K562 (cell line): ENCODE results near the gene P2RX5. TPM values are rescaled to one million over a fixed set of nuclear protein-coding genes. Genes with fewer than 3 reads are reported as not detected.

Source experiments
- BRCA1 ChIP-seq, 2 experiments: fragments of 450-650 bp in 1 of 2; sonication (generic) in 1 of 2; formaldehyde crosslinking in 1 of 2; IDR thresholded peaks; 2 replicates each; pipeline versions ENCODE4 v1.5.0 to v1.6.1; 2017 to 2020; ENCODE audit warnings: mild to moderate bottlenecking in 1 of 2, missing genetic modification reagents in 1 of 2
- CBFA2T2 ChIP-seq: fragments of 450-650 bp; conservative IDR thresholded peaks from 2 replicates; pipeline ENCODE4 v1.6.1; 2017; ENCODE audit warnings: mild to moderate bottlenecking
- DPF2 ChIP-seq: fragments of 450-650 bp; IDR thresholded peaks from 2 replicates; pipeline ENCODE4 v1.6.1; 2016
- ESRRA ChIP-seq: fragments of 450-650 bp; IDR thresholded peaks from 2 replicates; pipeline ENCODE4 v1.6.1; 2014; ENCODE audit warnings: low read depth, mild to moderate bottlenecking, moderate library complexity, borderline replicate concordance
- ETV5 ChIP-seq: sonication (generic); formaldehyde crosslinking; IDR thresholded peaks from 2 replicates; pipeline ENCODE4 v1.4.0; 2020; ENCODE audit warnings: low read depth, mild to moderate bottlenecking, missing genetic modification reagents
- FOXP4 ChIP-seq: sonication (generic); formaldehyde crosslinking; IDR thresholded peaks from 2 replicates; pipeline ENCODE4 v1.8.0; 2022; ENCODE audit warnings: mild to moderate bottlenecking, missing genetic modification reagents, borderline replicate concordance
- HES1 ChIP-seq: fragments of 450-650 bp; IDR thresholded peaks from 2 replicates; pipeline ENCODE4 v1.6.1; 2016; ENCODE audit warnings: low read depth, mild to moderate bottlenecking, moderate library complexity
- L3MBTL2 ChIP-seq: fragments of 450-650 bp; IDR thresholded peaks from 2 replicates; pipeline ENCODE4 v1.6.1; 2016; ENCODE audit warnings: mild to moderate bottlenecking, moderate library complexity
- LEF1 ChIP-seq: fragments of 450-650 bp; IDR thresholded peaks from 2 replicates; pipeline ENCODE4 v1.6.1; 2016; ENCODE audit warnings: mild to moderate bottlenecking
- MCM3 ChIP-seq: fragments of 450-650 bp; IDR thresholded peaks from 2 replicates; pipeline ENCODE4 v1.6.1; 2016
- NCOR1 ChIP-seq: fragments of 450-650 bp; IDR thresholded peaks from 2 replicates; pipeline ENCODE4 v1.6.1; 2016; ENCODE audit warnings: mild to moderate bottlenecking, moderate library complexity
- OTX1 ChIP-seq: fragments of 450-650 bp; formaldehyde crosslinking; IDR thresholded peaks from 2 replicates; pipeline ENCODE4 v1.4.0; 2022; ENCODE audit warnings: mild to moderate bottlenecking
- POLR2H ChIP-seq: IDR thresholded peaks from 2 replicates; pipeline ENCODE4 v1.6.1; 2016; ENCODE audit warnings: missing genetic modification characterization, low read depth, mild to moderate bottlenecking, control low read depth, missing compliant biosample characterization, moderate library complexity
- PYGO2 ChIP-seq: fragments of 450-650 bp; IDR thresholded peaks from 2 replicates; pipeline ENCODE4 v1.6.1; 2016; ENCODE audit warnings: mild to moderate bottlenecking, missing genetic modification characterization, moderate library complexity, missing compliant biosample characterization
- RCOR1 ChIP-seq, 2 experiments: IDR thresholded peaks; 2 replicates each; pipeline ENCODE4 v1.6.1; 2012; ENCODE audit warnings: low read depth in 2 of 2, low read length in 2 of 2, borderline replicate concordance in 1 of 2, improper control_type of control experiment in 1 of 2
- RFX1 ChIP-seq: fragments of 450-650 bp; IDR thresholded peaks from 2 replicates; pipeline ENCODE4 v1.6.1; 2016; ENCODE audit warnings: mild to moderate bottlenecking, moderate library complexity
- SMAD2 ChIP-seq: fragments of 150-350 bp; IDR thresholded peaks from 2 replicates; pipeline ENCODE4 v1.6.1; 2014; ENCODE audit warnings: low read depth, mild to moderate bottlenecking, low read length
- SMAD3 ChIP-seq: fragments of 450-650 bp; formaldehyde crosslinking; conservative IDR thresholded peaks from 2 replicates; pipeline ENCODE4 v1.4.0; 2020; ENCODE audit warnings: mild to moderate bottlenecking
- SMARCA4 ChIP-seq: fragments of 450-650 bp; IDR thresholded peaks from 2 replicates; pipeline ENCODE4 v1.6.1; 2016
- TAL1 ChIP-seq: fragments of 450-650 bp; IDR thresholded peaks from 2 replicates; pipeline ENCODE4 v1.6.1; 2016; ENCODE audit warnings: mild to moderate bottlenecking
- TCF15 ChIP-seq: fragments of 250-450 bp; sonication (Bioruptor Pico); IDR thresholded peaks from 2 replicates; pipeline ENCODE4 v1.8.0; 2022; ENCODE audit warnings: moderate library complexity, mild to moderate bottlenecking, inconsistent platforms
- TGIF2 ChIP-seq: sonication (generic); formaldehyde crosslinking; IDR thresholded peaks from 2 replicates; pipeline ENCODE4 v1.8.1; 2022; ENCODE audit warnings: mild to moderate bottlenecking, missing genetic modification reagents, moderate library complexity
- THRAP3 ChIP-seq: fragments of 450-650 bp; IDR thresholded peaks from 2 replicates; pipeline ENCODE4 v1.6.1; 2016; ENCODE audit warnings: mild to moderate bottlenecking, inconsistent platforms, borderline replicate concordance
- ZNF324 ChIP-seq: fragments of 250-450 bp; sonication (Bioruptor Pico); IDR thresholded peaks from 2 replicates; pipeline ENCODE4 v1.4.0; 2020; ENCODE audit warnings: mild to moderate bottlenecking
- ZNF644 ChIP-seq: fragments of 200-800 bp; sonication (Bioruptor generic); IDR thresholded peaks from 2 replicates; pipeline ENCODE4 v1.6.1; 2016; ENCODE audit warnings: low read depth, missing genetic modification characterization, missing compliant biosample characterization
- ZNF764 ChIP-seq: fragments of 250-450 bp; sonication (Bioruptor Pico); IDR thresholded peaks from 2 replicates; pipeline ENCODE4 v1.4.0; 2020; ENCODE audit warnings: low read depth, mild to moderate bottlenecking, moderate library complexity
- ZNF830 ChIP-seq: fragments of 250-450 bp; sonication (Bioruptor Pico); IDR thresholded peaks from 2 replicates; pipeline ENCODE4 v1.5.0; 2021; ENCODE audit warnings: mild to moderate bottlenecking
- polyA plus RNA-seq, 8 experiments: library from polyadenylated mRNA; depleted of rRNA in 4 of 8; stranded (reverse) in 5 of 8; unstranded in 3 of 8; fragments of >200 nt; fragmentation: Nextera tagmentation in 2 of 8; fragmentation: Illumina TruSeq in 1 of 8; extraction: Ambion mirVana in 2 of 8; extraction: Trizol in 1 of 8; gene quantifications; 2 replicates each; pipeline versions ENCODE4 v1.2.1 to v1.2.3, GENCODE V29; 2011 to 2014; ENCODE audit warnings: inconsistent platforms in 1 of 8, missing spikeins in 1 of 8
- total RNA-seq, 7 experiments: library from RNA; depleted of rRNA in 6 of 7; stranded (reverse); fragments of >200 nt in 6 of 7; fragmentation: Illumina TruSeq in 2 of 7; extraction: Trizol in 2 of 7; gene quantifications; 2 replicates each; pipeline versions ENCODE4 v1.2.1 to v1.2.3, GENCODE V29; 2011 to 2021; ENCODE audit warnings: low replicate concordance in 1 of 7

P2RX5 gene
- total and polyA plus RNA-seq, 9 of the 15 experiments (the other 6 are each of a cell fraction or from before 2014, with no cell fraction given), result 0.31 to 4.0 (median 1.3) TPM

- TF ChIP-seq THRAP3 (no peak), TGIF2 (no peak), CBFA2T2 (peak; percentile 54), TCF15 (CRISPR knock-in tag) (no peak), PYGO2 (tag) (no peak), NCOR1 (peak; percentile 59), ZNF644 (tag) (no peak), TAL1 (peak; percentile 39), ZNF764 (CRISPR knock-in tag) (no peak), SMARCA4 (peak; percentile 74), RCOR1 (IDR thresholded peaks at IDR 0.05; ENCODE audit: borderline replicate concordance in 1 of 2, low read depth in 2 of 2, low read length in 2 of 2) (peak in 1 of 2 experiments; percentile 55; a peak in 1 of 4 replicates), OTX1 (CRISPR knock-in tag) (no peak), FOXP4 (CRISPR knock-in tag) (no peak), DPF2 (peak; percentile 80), ESRRA (peak; percentile 60; the same call in 1 of the 2 replicates), ETV5 (no peak), L3MBTL2 (peak; percentile 61), SMAD2 (no peak), MCM3 (no peak), ZNF830 (CRISPR knock-in tag) (no peak), BRCA1 (IDR thresholded peaks at IDR 0.05) (no peak), BRCA1 (CRISPR knock-in tag; IDR thresholded peaks at IDR 0.05) (no peak), POLR2H (no peak), SMAD3 (CRISPR knock-in tag) (no peak), HES1 (0 out of 2 replicates have a peak, but pooled peaks have one; percentile 37), RFX1 (no peak), LEF1 (peak; percentile 63; the same call in 1 of the 2 replicates), ZNF324 (CRISPR knock-in tag) (no peak)
These were observed 17.0 kb upstream of the P2RX5 start (continued) for GRCh38 chr17:3712811-3713463.
